H1 (cell line): ENCODE results near the gene LTBP3. TPM values are rescaled to one million over a fixed set of nuclear protein-coding genes. Genes with fewer than 3 reads are reported as not detected.
A peak's percentile ranks its signal among the peaks of the same experiment; 100 is the strongest.

Experiments used
- CTCF ChIA-PET: fragments of 300-600 bp; sonication (Branson Sonifier 250); formaldehyde crosslinking; loops from one replicate; lab custom pipeline; 2021; ENCODE audit not compliant: partially characterized antibody; lab: Charles Lee
- POLR2A ChIA-PET: fragments of 300-600 bp; sonication (Branson Sonifier 250); formaldehyde crosslinking; loops from one replicate; lab custom pipeline; 2021; ENCODE audit warnings: inconsistent platforms; ENCODE audit not compliant: partially characterized antibody; lab: Charles Lee
- DNase-seq, 2 experiments: peaks; one replicate each; pipeline versions ENCODE4 v3.0.0 to v3.0.0-alpha.2; 2010 to 2022; ENCODE audit warnings: low spot score in 2 of 2, low read depth in 1 of 2, mixed read lengths in 1 of 2
- FAIRE-seq: peaks from 2 replicates; lab custom pipeline; 2011; peaks lifted over from hg19 to GRCh38; lab: Jason Lieb, UNC
- H2AFZ ChIP-seq: 2 replicates; pipeline ENCODE4 v1.8.1; 2012; ENCODE audit warnings: low read length, inconsistent platforms
- H2AK5ac ChIP-seq: 2 replicates; pipeline ENCODE4 v1.6.1; 2013; ENCODE audit warnings: low read depth, low read length
- H2BK120ac ChIP-seq: replicated peaks from 2 replicates; pipeline ENCODE3; 2013; ENCODE audit warnings: low read depth, low read length, inconsistent platforms
- H2BK12ac ChIP-seq: 2 replicates; pipeline ENCODE4 v1.6.1; 2013; ENCODE audit warnings: low read depth, low read length
- H2BK15ac ChIP-seq: 2 replicates; pipeline ENCODE4 v1.6.1; 2013; ENCODE audit warnings: low read length
- H2BK20ac ChIP-seq: 2 replicates; pipeline ENCODE4 v1.6.1; 2013; ENCODE audit warnings: low read length
- H2BK5ac ChIP-seq: 2 replicates; pipeline ENCODE4 v1.6.1; 2013; ENCODE audit warnings: low read depth, low read length
- H3K14ac ChIP-seq: 2 replicates; pipeline ENCODE4 v1.6.1; 2013; ENCODE audit warnings: inconsistent platforms; ENCODE audit not compliant: insufficient read length
- H3K18ac ChIP-seq: 2 replicates; pipeline ENCODE4 v1.6.1; 2013; ENCODE audit warnings: low read length; ENCODE audit errors: extremely low read depth
- H3K23ac ChIP-seq: 2 replicates; pipeline ENCODE4 v1.6.1; 2013; ENCODE audit warnings: inconsistent platforms; ENCODE audit not compliant: insufficient read length
- H3K23me2 ChIP-seq: 2 replicates; pipeline ENCODE4 v1.6.1; 2013; ENCODE audit warnings: low read depth, low read length
- H3K27ac ChIP-seq: 2 replicates; pipeline ENCODE4 v1.6.1; 2011; ENCODE audit warnings: low read depth, low read length, inconsistent platforms
- H3K27me3 ChIP-seq, 4 experiments: replicated peaks in 1 of 4; 1 replicate in 1 of 4; 2 replicates in 3 of 4; pipeline versions ENCODE4 v1.6.1 to v1.8.1; 2011 to 2013; ENCODE audit warnings: low read length in 3 of 4, mild to moderate bottlenecking in 3 of 4, inconsistent platforms in 2 of 4, mixed read lengths in 2 of 4, moderate library complexity in 1 of 4; ENCODE audit not compliant: control insufficient read depth in 3 of 4, insufficient read depth in 3 of 4; ENCODE audit errors: extremely low read depth in 1 of 4
- H3K36me3 ChIP-seq, 4 experiments: 2 replicates each; pipeline versions ENCODE4 v1.6.1 to v1.8.1; 2011 to 2013; ENCODE audit warnings: mild to moderate bottlenecking in 4 of 4, low read length in 3 of 4, moderate library complexity in 2 of 4, control low read depth in 1 of 4, inconsistent platforms in 1 of 4; ENCODE audit not compliant: insufficient read depth in 4 of 4, control insufficient read depth in 2 of 4
- H3K4ac ChIP-seq: replicated peaks from 2 replicates; pipeline ENCODE3; 2013; ENCODE audit warnings: low read length, low read depth, mixed read lengths, inconsistent platforms; ENCODE audit not compliant: insufficient read length
- H3K4me1 ChIP-seq, 4 experiments: replicated peaks in 1 of 4; 1 replicate in 1 of 4; 2 replicates in 3 of 4; pipeline versions ENCODE4 v1.6.1 to v1.8.1; 2011 to 2013; ENCODE audit warnings: low read length in 3 of 4, inconsistent platforms in 2 of 4, mixed read lengths in 1 of 4; ENCODE audit not compliant: insufficient read depth in 4 of 4, control insufficient read depth in 3 of 4
- H3K4me2 ChIP-seq, 2 experiments: 2 replicates each; pipeline versions ENCODE4 v1.6.1 to v1.8.1; 2011 to 2013; ENCODE audit warnings: low read depth in 2 of 2, low read length in 2 of 2, control low read depth in 1 of 2, inconsistent platforms in 1 of 2, mild to moderate bottlenecking in 1 of 2; ENCODE audit not compliant: insufficient read depth in 1 of 2
- H3K4me3 ChIP-seq, 4 experiments: fragments of 200-600, 300-600 bp in 1 of 4; sonication (generic), shearing (Covaris generic), sonication (Bioruptor Twin) in 1 of 4; 2 replicates each; pipeline versions ENCODE4 v1.5.1 to v1.8.1; 2011 to 2016; ENCODE audit warnings: low read length in 4 of 4, low read depth in 3 of 4, control low read depth in 2 of 4, inconsistent platforms in 2 of 4, mild to moderate bottlenecking in 2 of 4, mixed read lengths in 1 of 4, moderate library complexity in 1 of 4; ENCODE audit not compliant: insufficient read depth in 2 of 4; ENCODE audit errors: extremely low read depth in 1 of 4
- H3K56ac ChIP-seq: replicated peaks from 2 replicates; pipeline ENCODE3; 2013; ENCODE audit warnings: low read depth, mild to moderate bottlenecking, mixed read lengths, low read length, inconsistent platforms; ENCODE audit not compliant: insufficient read length
- H3K79me1 ChIP-seq: 2 replicates; pipeline ENCODE4 v1.6.1; 2013; ENCODE audit warnings: low read depth, low read length, control low read depth
- H3K79me2 ChIP-seq, 2 experiments: 2 replicates each; pipeline versions ENCODE4 v1.6.1 to v1.8.1; 2012 to 2013; ENCODE audit warnings: low read length in 2 of 2, mild to moderate bottlenecking in 2 of 2, inconsistent platforms in 1 of 2; ENCODE audit not compliant: insufficient read depth in 2 of 2, control insufficient read depth in 1 of 2
- H3K9ac ChIP-seq, 4 experiments: replicated peaks in 1 of 4; 1 replicate in 1 of 4; 2 replicates in 3 of 4; pipeline versions ENCODE4 v1.6.1 to v1.8.1; 2011 to 2013; ENCODE audit warnings: low read depth in 3 of 4, low read length in 3 of 4, control low read depth in 2 of 4, mild to moderate bottlenecking in 2 of 4, moderate library complexity in 2 of 4, inconsistent platforms in 1 of 4; ENCODE audit errors: extremely low read depth in 1 of 4
- H3K9me3 ChIP-seq, 2 experiments: 2 replicates each; pipeline versions ENCODE4 v1.6.1 to v1.8.1; 2012 to 2013; ENCODE audit warnings: mild to moderate bottlenecking in 2 of 2, moderate library complexity in 2 of 2, control low read depth in 1 of 2, inconsistent platforms in 1 of 2, low read depth in 1 of 2, low read length in 1 of 2, mixed read lengths in 1 of 2; ENCODE audit not compliant: insufficient read depth in 2 of 2
- H4K20me1 ChIP-seq, 2 experiments: replicated peaks in 1 of 2; 2 replicates each; pipeline versions ENCODE3 to v1.8.1; 2011 to 2013; ENCODE audit warnings: inconsistent platforms in 2 of 2, low read length in 2 of 2, mild to moderate bottlenecking in 1 of 2; ENCODE audit not compliant: insufficient read depth in 2 of 2, control insufficient read depth in 1 of 2
- H4K5ac ChIP-seq: 2 replicates; pipeline ENCODE4 v1.6.1; 2013; ENCODE audit warnings: low read length, low read depth, mixed read lengths, inconsistent platforms; ENCODE audit not compliant: insufficient read length
- H4K8ac ChIP-seq: 2 replicates; pipeline ENCODE4 v1.8.0; 2013; ENCODE audit warnings: mild to moderate bottlenecking, moderate library complexity, low read length, inconsistent platforms; ENCODE audit not compliant: insufficient read depth; ENCODE audit errors: extremely low read depth
- H4K91ac ChIP-seq: replicated peaks from 2 replicates; pipeline ENCODE3; 2013; ENCODE audit warnings: low read length, mixed read lengths, inconsistent platforms; ENCODE audit not compliant: insufficient read length
- BACH1 ChIP-seq: IDR thresholded peaks from 2 replicates; pipeline ENCODE4 v1.6.1; 2012; ENCODE audit warnings: low read length, improper control_type of control experiment
- CREB1 ChIP-seq: IDR thresholded peaks from 2 replicates; pipeline ENCODE4 v1.6.1; 2012; ENCODE audit warnings: inconsistent platforms
- FOSL1 ChIP-seq: IDR thresholded peaks from 2 replicates; pipeline ENCODE4 v1.6.1; 2011; ENCODE audit warnings: mild to moderate bottlenecking, low read depth, low read length, moderate library complexity; ENCODE audit not compliant: insufficient read depth
- MAFK ChIP-seq: IDR thresholded peaks from 2 replicates; pipeline ENCODE4 v1.6.1; 2012; ENCODE audit warnings: low read depth, mild to moderate bottlenecking, improper control_type of control experiment, low read length
- PHF8 ChIP-seq: fragments of 200-600 bp; sonication (generic); conservative IDR thresholded peaks from 2 replicates; pipeline ENCODE4 v1.7.1; 2012; ENCODE audit warnings: low read depth, mild to moderate bottlenecking, inconsistent platforms, low read length, moderate library complexity
- POU5F1 ChIP-seq: IDR thresholded peaks from 2 replicates; pipeline ENCODE4 v1.6.1; 2011; ENCODE audit warnings: low read depth, mild to moderate bottlenecking, low read length, moderate library complexity
- RFX5 ChIP-seq: IDR thresholded peaks from 2 replicates; pipeline ENCODE4 v1.6.1; 2011; ENCODE audit warnings: low read depth, low read length, improper control_type of control experiment, borderline replicate concordance
- SIRT6 ChIP-seq: IDR thresholded peaks from one replicate; pipeline ENCODE4 v1.7.1; 2012; ENCODE audit warnings: low read length, inconsistent platforms
- ZNF274 ChIP-seq: IDR thresholded peaks from 2 replicates; pipeline ENCODE4 v1.7.0; 2012; ENCODE audit warnings: low read length, borderline replicate concordance; ENCODE audit errors: extremely low read depth
- WGBS, 2 experiments: shearing (Covaris generic) in 1 of 2; methylation state at CpG; one replicate each; pipeline versions ENCODE4 v1.1.6 to v1.1.7; 2013 to 2015; ENCODE audit warnings: low lambda C conversion rate in 2 of 2, mixed read lengths in 2 of 2, inconsistent platforms in 1 of 2, low coverage in 1 of 2, missing lambda C conversion rate in 1 of 2; ENCODE audit not compliant: insufficient replicate concordance in 2 of 2, insufficient coverage in 1 of 2, insufficient read length in 1 of 2; ENCODE audit errors: extremely low coverage in 1 of 2, missing lambda C conversion rate in 1 of 2; 5-methylcytosine and 5-hydroxymethylcytosine counted together
- polyA plus RNA-seq, 7 experiments: library from polyadenylated mRNA; depleted of rRNA in 3 of 7; stranded (reverse) in 5 of 7; unstranded in 2 of 7; fragments of >200 nt in 5 of 7; fragments of 200-250 nt in 2 of 7; gene quantifications; 1 replicate in 5 of 7; 2 replicates in 1 of 7; 4 replicates in 1 of 7; pipeline versions ENCODE4 v1.2.1 to v1.2.3, GENCODE V29; 2011 to 2013; ENCODE audit warnings: missing spikeins in 2 of 7, mixed read lengths in 2 of 7
- total RNA-seq: library from RNA; stranded (reverse); fragmentation: NEBNext Ultra II Directional; extraction: Animal tissue kit (Norgen Biotek cat#: 25700); gene quantifications from 2 replicates; pipeline ENCODE4 v1.2.1, GENCODE V29; 2021

The LTBP3 gene
- total and polyA plus RNA-seq, 2 of the 8 experiments (the other 6 are each of a cell fraction or from before 2014, with no cell fraction given) = 12.8 to 17.8 TPM

DNA sequence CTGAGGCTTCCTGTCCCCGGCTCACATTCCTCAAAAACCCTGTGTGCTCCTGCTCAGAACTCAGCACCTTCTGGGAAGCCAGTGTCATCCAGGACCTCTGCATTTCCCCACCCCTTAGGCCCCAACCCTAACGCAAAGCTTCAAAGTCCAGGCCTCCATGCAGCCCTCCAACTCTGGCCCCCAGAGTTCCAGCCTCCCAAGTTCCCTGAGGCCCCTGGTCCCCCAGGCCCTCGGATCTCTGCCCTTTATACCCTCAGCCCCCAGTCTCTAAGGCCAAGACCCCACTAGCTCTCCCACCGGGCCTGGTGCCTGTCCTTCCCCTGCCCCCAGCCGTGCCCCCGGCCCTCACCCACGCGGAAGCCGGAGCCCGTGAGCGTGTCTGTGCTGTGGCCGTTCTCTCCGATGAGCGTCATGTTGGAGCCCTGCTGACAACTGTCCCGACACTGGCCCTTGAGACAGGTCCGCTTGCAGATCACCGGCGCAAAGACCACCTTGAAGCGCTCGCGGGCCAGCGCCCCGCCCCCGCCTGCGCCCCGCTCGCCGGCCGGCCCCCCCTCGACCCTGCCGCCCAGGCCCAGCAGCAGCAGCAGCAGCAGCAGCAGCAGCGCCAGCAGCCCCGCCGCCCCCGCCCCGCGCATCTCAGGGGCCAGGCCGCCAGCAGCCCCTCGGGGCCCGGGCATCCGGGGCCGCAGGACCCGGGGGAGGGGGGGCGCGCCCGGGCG is 718 bp downstream of the LTBP3 start:
- Histone ChIP-seq H3K9me3 (no peaks in the 10 kb centered on the region), H3K36me3 (no peaks in the 10 kb centered on the region), H3K4ac (no peak overlapping the region), H3K4me2 (peak overlapping the region; percentile 62 to 84), H3K18ac (no peak overlapping the region), H3K79me1 (no peaks in the 10 kb centered on the region), H3K23me2 (peaks cover 10% of the 10 kb centered on the region; the same call in 1 of the 2 replicates), H4K5ac (no peak overlapping the region), H4K20me1 (peaks cover 0 to 1% of the 10 kb centered on the region in 2 experiments), H2BK12ac (0 out of 2 replicates have a peak overlapping the region, but pooled peaks have one; percentile 27), H3K23ac (no peak overlapping the region), H2BK120ac (no peak overlapping the region), H2BK20ac (no peak overlapping the region), H2AK5ac (no peak overlapping the region), H3K9ac (no peak overlapping the region), H3K27ac (no peak overlapping the region), H2BK5ac (no peak overlapping the region; the same call in 1 of the 2 replicates), H2BK15ac (peak overlapping the region; percentile 46; the same call in 1 of the 2 replicates), H3K27me3 (peaks cover 0 to 32% (median 22%) of the 10 kb centered on the region in 4 experiments; a peak in 5 of 7 replicates), H3K14ac (no peak overlapping the region), H3K56ac (no peak overlapping the region), H3K79me2 (no peaks in the 10 kb centered on the region), H2AFZ (no peak overlapping the region), H4K91ac (peak overlapping the region; percentile 18), H4K8ac (peak overlapping the region; percentile 20; the same call in 1 of the 2 replicates), H3K4me1 (peaks cover 0 to 58% (median 44%) of the 10 kb centered on the region in 4 experiments; a peak in 6 of 7 replicates), H3K4me3 (peak overlapping the region; percentile 15 to 77 (median 36); a peak in 5 of 8 replicates)
- ChIA-PET POLR2A (interaction anchor here (0.6 to 1.6 kb wide), 7 partner anchors 9 to 56 kb away, joined by 3 to 5 read pairs (median 3); partner anchors contain the start of gene SCYL1), CTCF (interaction anchor here (1.0 to 6.9 kb wide), 9 partner anchors 11 to 78 kb away, joined by 3 to 78 read pairs (median 5); partner anchors contain the start of genes FAM89B and ZNRD2)
- WGBS, 2 experiments = 40% methylated on average over 15 of the region's 47 CpGs; no CpG with 5 or more reads in 1 of the 2 experiments
- DNase-seq (no peak), FAIRE-seq (no peak)
- no peak for TF ChIP-seq CREB1
- TF ChIP-seq POU5F1 = no peak
- no peak for TF ChIP-seq BACH1
- TF ChIP-seq SIRT6 = no peak
- no peak for TF ChIP-seq FOSL1
- no peak for TF ChIP-seq RFX5
- no peak for TF ChIP-seq MAFK
- TF ChIP-seq PHF8 = no peak
- TF ChIP-seq ZNF274 = no peak
